ENCODE results near the gene BCL7A.

Gene BCL7A

GRCh38 chr12:122001466-122002209 lies 20.0 kb upstream of the BCL7A start:
- DNase-seq: no peak

GRCh38 chr12:122003651-122004611 lies 17.8 kb upstream of the BCL7A start:
- no peak for DNase-seq

- DNase-seq: no peak
These were observed 17.0 kb upstream of the BCL7A start for GRCh38 chr12:122004633-122005071.

GRCh38 chr12:122005252-122005776 lies 16.4 kb upstream of the BCL7A start:
- DNase-seq: no peak

GRCh38 chr12:122006186-122006926 lies 15.3 kb upstream of the BCL7A start:
- DNase-seq: no peak

- DNase-seq: no peak
These were observed 11.9 kb upstream of the BCL7A start for GRCh38 chr12:122009741-122010140.

GRCh38 chr12:122012184-122012583 lies 9.5 kb upstream of the BCL7A start:
- no peak for DNase-seq

- DNase-seq: no peak
These were observed 8.5 kb upstream of the BCL7A start for GRCh38 chr12:122013136-122013535.

GRCh38 chr12:122013791-122014590 lies 7.7 kb upstream of the BCL7A start:
- DNase-seq: no peak

- DNase-seq: no peak
These were observed 6.9 kb upstream of the BCL7A start for GRCh38 chr12:122014781-122015180.

GRCh38 chr12:122018457-122018856 lies 3.2 kb upstream of the BCL7A start:
- no peak for DNase-seq

- DNase-seq: no peak
These were observed 2.7 kb upstream of the BCL7A start for GRCh38 chr12:122018937-122019336.

- DNase-seq: no peak
These were observed 890 bp upstream of the BCL7A start for GRCh38 chr12:122020795-122021192.

GRCh38 chr12:122021193-122021821 lies 377 bp upstream of the BCL7A start:
- DNase-seq: no peak

- peak; percentile 30 for DNase-seq
These were observed 982 bp downstream of the BCL7A start for GRCh38 chr12:122022393-122023338.

GRCh38 chr12:122023339-122024131 lies 1.9 kb downstream of the BCL7A start:
- DNase-seq: peak; percentile 55

- DNase-seq: no peak
These were observed 2.6 kb downstream of the BCL7A start for GRCh38 chr12:122024132-122024785.

GRCh38 chr12:122026706-122027333 lies 5.1 kb downstream of the BCL7A start:
- DNase-seq: no peak

Data from HCEC 1CT (cell line).